Karpas-422 (cell line): ENCODE measurements around the gene PLSCR1. TPM values are rescaled to one million over a fixed set of nuclear protein-coding genes. Genes with fewer than 3 reads are reported as not detected.
"Not testable (repeated sequence)": the region's sequence is repeated elsewhere in the genome, so short reads cannot be mapped to it uniquely, and the experiment has no call there.

Source experiments
- DNase-seq: peaks from one replicate; pipeline ENCODE4 v3.0.0-alpha.2; 2015
- H2AFZ ChIP-seq: fragments of 200-600 bp; sonication (generic); 2 replicates; pipeline ENCODE4 v1.6.1; 2014; ENCODE audit warnings: antibody characterized with exemption, low read length, mixed read lengths
- H3K27ac ChIP-seq: fragments of 200-600 bp; sonication (generic); 2 replicates; pipeline ENCODE4 v1.5.1; 2014; ENCODE audit warnings: mild to moderate bottlenecking, low read length, moderate library complexity
- H3K27me3 ChIP-seq: fragments of 200-600 bp; sonication (generic); 2 replicates; pipeline ENCODE4 v1.6.1; 2014; ENCODE audit warnings: low read length, mixed read lengths
- H3K36me3 ChIP-seq: fragments of 200-600 bp; sonication (generic); 2 replicates; pipeline ENCODE4 v1.6.1; 2014; ENCODE audit warnings: low read length, mixed read lengths; ENCODE audit not compliant: insufficient read depth
- H3K4me1 ChIP-seq: fragments of 200-600 bp; sonication (generic); 2 replicates; pipeline ENCODE4 v1.6.1; 2014; ENCODE audit warnings: mild to moderate bottlenecking, low read length, mixed read lengths
- H3K4me2 ChIP-seq: fragments of 200-600 bp; sonication (generic); 2 replicates; pipeline ENCODE4 v1.6.1; 2014; ENCODE audit warnings: low read length, low read depth, mild to moderate bottlenecking; ENCODE audit not compliant: poor library complexity, severe bottlenecking
- H3K4me3 ChIP-seq: fragments of 200-600 bp; sonication (generic); 2 replicates; pipeline ENCODE4 v1.5.1; 2014; ENCODE audit warnings: mild to moderate bottlenecking, antibody characterized with exemption, low read length, mixed read lengths
- H3K79me2 ChIP-seq: fragments of 200-600 bp; sonication (generic); 2 replicates; pipeline ENCODE4 v1.6.1; 2014; ENCODE audit warnings: mild to moderate bottlenecking, low read length, mixed read lengths
- H3K9ac ChIP-seq: fragments of 200-600 bp; sonication (generic); 2 replicates; pipeline ENCODE4 v1.6.0; 2014; ENCODE audit warnings: low read length
- H3K9me2 ChIP-seq: fragments of 200-600 bp; sonication (generic), shearing (Covaris generic); replicated peaks from 2 replicates; pipeline ENCODE4 v1.6.0; 2014; ENCODE audit warnings: mild to moderate bottlenecking, low read length, moderate library complexity; ENCODE audit not compliant: insufficient read depth
- H3K9me3 ChIP-seq: fragments of 300-700, 200-600 bp; sonication (generic); 2 replicates; pipeline ENCODE4 v1.6.1; 2014; ENCODE audit warnings: low read length, mixed read lengths
- H4K20me1 ChIP-seq: fragments of 200-600 bp; sonication (generic); 2 replicates; pipeline ENCODE4 v1.6.1; 2014; ENCODE audit warnings: mild to moderate bottlenecking, antibody characterized with exemption, low read length, low read depth; ENCODE audit not compliant: insufficient read depth
- total RNA-seq: library from RNA; depleted of rRNA; stranded (reverse); fragments of >200 nt; shearing (Covaris generic); gene quantifications from 2 replicates; pipeline ENCODE4 v1.2.3, GENCODE V29; 2014; ENCODE audit warnings: low replicate concordance

The PLSCR1 gene
- total RNA-seq, 1 experiment from 2014 or later, result 26.2 TPM

- Histone ChIP-seq H3K4me3 (no peak overlapping the region), H2AFZ (no peak overlapping the region), H3K36me3 (no peaks in the 10 kb centered on the region; the same call in 1 of the 2 replicates), H3K27ac (no peak overlapping the region), H3K27me3 (no peaks in the 10 kb centered on the region), H3K9ac (no peak overlapping the region), H3K4me1 (peaks cover 23% of the 10 kb centered on the region), H4K20me1 (no peaks in the 10 kb centered on the region), H3K9me3 (no peaks in the 10 kb centered on the region), H3K9me2 (no peaks in the 10 kb centered on the region), H3K79me2 (peaks cover 19% of the 10 kb centered on the region; the same call in 1 of the 2 replicates), H3K4me2 (no peak overlapping the region)
- no peak for DNase-seq
Measured at GRCh38 chr3:146536681-146537080, 7.7 kb downstream of the PLSCR1 start.

- Histone ChIP-seq H3K9me3 (no peaks in the 10 kb centered on the region), H3K9ac (no peak overlapping the region), H3K27ac (no peak overlapping the region), H3K4me1 (peaks cover 8% of the 10 kb centered on the region), H3K4me3 (no peak overlapping the region), H3K4me2 (no peak overlapping the region), H2AFZ (no peak overlapping the region), H3K79me2 (0 out of 2 replicates have a peak, but pooled peaks cover 11% of the 10 kb centered on the region), H3K9me2 (no peaks in the 10 kb centered on the region), H3K27me3 (no peaks in the 10 kb centered on the region), H4K20me1 (no peaks in the 10 kb centered on the region), H3K36me3 (no peaks in the 10 kb centered on the region; the same call in 1 of the 2 replicates)
- no peak for DNase-seq
Measured at GRCh38 chr3:146532406-146532805, 12.0 kb downstream of the PLSCR1 start.

DNA sequence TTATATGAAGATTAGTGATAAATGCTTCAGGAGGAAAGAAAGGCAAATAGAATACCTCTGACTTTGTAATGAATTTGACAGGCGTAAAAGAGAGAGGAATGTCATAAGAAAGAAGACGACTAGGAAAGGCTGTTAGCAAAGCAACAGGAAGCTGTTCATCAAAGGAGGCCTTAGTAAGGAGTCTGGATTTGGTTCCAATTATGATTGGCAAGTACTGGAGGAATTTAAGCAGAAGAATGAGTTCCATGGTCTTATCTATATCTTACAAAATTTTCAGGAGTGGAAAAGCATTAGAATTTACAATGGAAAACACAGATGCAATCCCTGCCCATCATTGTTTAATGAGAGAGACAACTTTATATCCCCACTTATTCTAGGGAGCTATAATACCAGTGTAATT is 13.8 kb downstream of the PLSCR1 start:
- Histone ChIP-seq H3K79me2 (0 out of 2 replicates have a peak, but pooled peaks cover 4% of the 10 kb centered on the region), H3K27ac (no peak overlapping the region), H4K20me1 (no peaks in the 10 kb centered on the region)

GRCh38 chr3:146529021-146529420 is 15.4 kb downstream of the PLSCR1 start:
- H3K9me2 ChIP-seq, result no peaks in the 10 kb centered on the region
- H3K9me3 ChIP-seq, result no peaks in the 10 kb centered on the region
- no peak overlapping the region for H3K4me2 ChIP-seq
- no peaks in the 10 kb centered on the region for H3K79me2 ChIP-seq
- no peak overlapping the region for H2AFZ ChIP-seq
- H3K27ac ChIP-seq, result no peak overlapping the region
- no peak overlapping the region for H3K4me3 ChIP-seq
- no peaks in the 10 kb centered on the region for H3K27me3 ChIP-seq
- H3K9ac ChIP-seq, result no peak overlapping the region
- no peaks in the 10 kb centered on the region for H4K20me1 ChIP-seq
- no peaks in the 10 kb centered on the region; the same call in 1 of the 2 replicates for H3K36me3 ChIP-seq
- DNase-seq, result no peak
- peaks cover 6% of the 10 kb centered on the region for H3K4me1 ChIP-seq

More for the DNA sequence above, 13.8 kb downstream of the PLSCR1 start:
- no peak overlapping the region for H3K4me2 ChIP-seq
- no peak overlapping the region for H2AFZ ChIP-seq
- H3K9me2 ChIP-seq, result no peaks in the 10 kb centered on the region
- H3K9ac ChIP-seq, result no peak overlapping the region
- DNase-seq, result no peak
- H3K9me3 ChIP-seq, result no peaks in the 10 kb centered on the region
- no peaks in the 10 kb centered on the region; the same call in 1 of the 2 replicates for H3K36me3 ChIP-seq
- H3K27me3 ChIP-seq, result no peaks in the 10 kb centered on the region
- peaks cover 8% of the 10 kb centered on the region for H3K4me1 ChIP-seq
- H3K4me3 ChIP-seq, result no peak overlapping the region

DNA sequence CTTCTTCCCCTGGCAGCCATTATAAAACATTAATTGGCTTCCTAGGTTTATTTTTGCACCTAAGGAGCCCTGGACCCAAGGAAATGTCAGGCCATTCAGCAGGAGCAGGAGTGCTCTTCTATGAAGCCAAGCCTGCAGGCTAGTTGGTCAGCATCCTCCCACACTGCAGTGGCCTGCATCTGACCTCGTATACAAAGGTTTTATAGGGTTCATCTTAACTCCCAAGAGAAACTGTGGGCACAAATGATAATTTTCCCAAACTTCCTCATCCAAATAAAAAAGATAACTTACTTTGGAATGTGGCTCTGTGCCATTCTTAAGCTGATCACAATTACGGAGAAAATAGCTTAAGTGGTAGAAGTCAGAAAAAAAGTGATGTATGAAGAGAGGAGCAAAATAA is 19.4 kb downstream of the PLSCR1 start:
- Histone ChIP-seq H2AFZ (no peak overlapping the region), H3K4me3 (no peak overlapping the region), H3K79me2 (no peaks in the 10 kb centered on the region), H3K9ac (no peak overlapping the region), H3K27me3 (no peaks in the 10 kb centered on the region), H3K9me3 (no peaks in the 10 kb centered on the region), H3K4me1 (peaks cover 6% of the 10 kb centered on the region; the same call in 1 of the 2 replicates), H3K27ac (no peak overlapping the region), H3K4me2 (no peak overlapping the region), H4K20me1 (no peaks in the 10 kb centered on the region), H3K9me2 (no peaks in the 10 kb centered on the region), H3K36me3 (no peaks in the 10 kb centered on the region)
- DNase-seq, result no peak

- H2AFZ ChIP-seq, result no peak overlapping the region
- H3K9me2 ChIP-seq, result no peaks in the 10 kb centered on the region
- no peak overlapping the region for H3K9ac ChIP-seq
- H3K9me3 ChIP-seq, result no peaks in the 10 kb centered on the region
- no peak overlapping the region for H3K4me2 ChIP-seq
- no peaks in the 10 kb centered on the region for H3K27me3 ChIP-seq
- H3K36me3 ChIP-seq, result no peaks in the 10 kb centered on the region
- H3K4me3 ChIP-seq, result no peak overlapping the region
- peaks cover 6% of the 10 kb centered on the region; the same call in 1 of the 2 replicates for H3K4me1 ChIP-seq
- H3K27ac ChIP-seq, result no peak overlapping the region
- H3K79me2 ChIP-seq, result no peaks in the 10 kb centered on the region
- H4K20me1 ChIP-seq, result no peaks in the 10 kb centered on the region
- DNase-seq, result no peak
Measured at GRCh38 chr3:146523531-146523930, 20.9 kb downstream of the PLSCR1 start.

DNA sequence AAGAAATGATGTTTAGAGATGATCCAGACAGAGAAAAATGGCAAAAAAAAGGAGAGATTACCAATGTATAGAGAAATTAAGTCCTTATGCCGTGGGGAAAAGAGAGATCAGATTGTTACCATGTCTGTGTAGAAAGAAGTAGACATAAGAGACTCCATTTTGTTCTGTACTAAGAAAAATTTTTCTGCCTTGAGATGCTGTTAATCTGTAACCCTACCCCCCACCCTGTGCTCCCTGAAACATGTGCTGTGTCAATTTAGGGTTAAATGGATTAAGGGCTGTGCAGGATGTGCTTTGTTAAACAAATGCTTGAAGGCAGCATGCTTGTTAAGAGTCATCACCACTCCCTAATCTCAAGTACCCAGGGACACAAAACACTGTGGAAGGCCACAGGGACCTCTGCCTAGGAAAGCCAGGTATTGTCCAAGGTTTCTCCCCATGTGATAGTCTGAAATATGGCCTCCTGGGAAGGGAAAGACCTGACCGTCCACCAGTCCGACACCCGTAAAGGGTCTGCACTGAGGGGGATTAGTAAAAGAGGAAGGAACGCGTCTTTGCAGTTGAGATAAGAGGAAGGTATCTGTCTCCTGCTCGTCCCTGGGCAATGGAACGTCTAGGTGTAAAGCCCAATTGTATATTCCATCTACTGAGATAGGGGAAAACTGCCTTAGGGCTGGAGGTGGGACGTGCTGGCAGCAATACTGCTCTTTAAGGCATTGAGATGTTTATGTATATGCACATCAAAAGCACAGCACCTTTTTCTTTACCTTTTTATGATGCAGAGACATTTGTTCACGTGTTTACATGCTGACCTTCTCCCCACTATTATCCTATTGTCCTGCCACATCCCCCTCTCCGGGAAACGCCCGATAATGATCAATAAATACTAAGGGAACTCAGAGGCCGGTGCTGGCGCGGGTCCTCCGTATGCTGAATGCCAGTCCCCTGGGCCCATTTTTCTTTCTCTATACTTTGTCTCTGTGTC is 21.9 kb downstream of the PLSCR1 start:
- not testable (repeated sequence) for H3K4me1 ChIP-seq, H3K27ac ChIP-seq, H3K9me3 ChIP-seq, H3K36me3 ChIP-seq, H3K9me2 ChIP-seq, H3K4me2 ChIP-seq, H3K4me3 ChIP-seq, H3K27me3 ChIP-seq, H3K79me2 ChIP-seq, DNase-seq, H3K9ac ChIP-seq, H4K20me1 ChIP-seq, H2AFZ ChIP-seq

GRCh38 chr3:146521394-146521793 is 23.0 kb downstream of the PLSCR1 start:
- H3K27ac ChIP-seq, result no peak overlapping the region
- no peak overlapping the region for H3K4me2 ChIP-seq
- no peaks in the 10 kb centered on the region for H3K36me3 ChIP-seq
- no peaks in the 10 kb centered on the region for H3K79me2 ChIP-seq
- H3K27me3 ChIP-seq, result no peaks in the 10 kb centered on the region
- H4K20me1 ChIP-seq, result no peaks in the 10 kb centered on the region
- no peak for DNase-seq
- H3K9ac ChIP-seq, result no peak overlapping the region
- no peaks in the 10 kb centered on the region for H3K9me3 ChIP-seq
- no peaks in the 10 kb centered on the region for H3K9me2 ChIP-seq
- H2AFZ ChIP-seq, result no peak overlapping the region
- H3K4me3 ChIP-seq, result no peak overlapping the region
- H3K4me1 ChIP-seq, result peaks cover 6% of the 10 kb centered on the region; the same call in 1 of the 2 replicates
